KOPT-K1 (cell line): Measurements from ENCODE around the gene GPR119.
"Not testable (repeated sequence)": the region's sequence is repeated elsewhere in the genome, so short reads cannot be mapped to it uniquely, and the experiment has no call there.

Experiments
- H3K27ac ChIP-seq: fragments of 200-600 bp; sonication (generic); 2 replicates; pipeline ENCODE4 v1.5.1; 2016; ENCODE audit warnings: antibody characterized with exemption, mild to moderate bottlenecking, low read depth, low read length; ENCODE audit not compliant: poor library complexity, severe bottlenecking
- H3K36me3 ChIP-seq: fragments of 200-600 bp; sonication (generic); 2 replicates; pipeline ENCODE4 v1.5.1; 2017; ENCODE audit warnings: antibody characterized with exemption, mild to moderate bottlenecking, low read length, moderate library complexity; ENCODE audit not compliant: insufficient read depth
- H3K9me3 ChIP-seq: fragments of 200-600 bp; sonication (generic); 2 replicates; pipeline ENCODE4 v1.5.1; 2017; ENCODE audit warnings: antibody characterized with exemption, low read length, mild to moderate bottlenecking; ENCODE audit not compliant: insufficient read depth, poor library complexity, severe bottlenecking

Gene GPR119

DNA sequence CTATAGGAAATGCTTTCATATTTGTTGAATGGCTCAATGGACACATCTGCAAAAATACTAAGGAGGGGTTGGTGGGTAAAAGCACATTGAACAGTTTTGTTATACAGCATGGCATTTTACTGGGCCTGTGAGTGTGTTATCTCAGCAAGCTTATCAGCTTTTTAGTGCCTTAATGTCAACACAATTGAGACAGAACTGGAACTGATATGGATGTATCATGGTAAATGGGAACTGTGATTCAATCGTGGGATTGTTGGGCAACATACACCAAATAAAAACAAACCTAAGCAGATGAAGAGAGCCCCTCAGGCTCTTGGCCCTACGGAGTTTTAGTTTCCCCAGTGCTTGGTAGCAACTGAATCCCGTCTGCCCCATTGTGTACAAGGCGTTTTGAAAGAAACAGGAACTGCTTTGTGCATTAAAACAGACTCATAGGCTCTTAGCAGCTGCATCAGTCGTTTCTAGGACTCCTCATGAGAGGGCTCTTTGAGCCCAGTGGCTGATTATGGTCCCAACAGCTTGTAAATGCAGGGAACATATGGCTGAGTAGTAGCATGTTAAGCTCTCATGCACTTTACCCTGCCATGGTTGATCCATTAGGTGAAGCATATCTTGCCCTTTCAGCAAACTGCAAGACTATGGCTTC is 7.3 kb downstream of the GPR119 start:
- no peak overlapping the region for H3K27ac ChIP-seq
- no peaks in the 10 kb centered on the region; the same call in 1 of the 2 replicates for H3K36me3 ChIP-seq
- H3K9me3 ChIP-seq, result no peaks in the 10 kb centered on the region

DNA sequence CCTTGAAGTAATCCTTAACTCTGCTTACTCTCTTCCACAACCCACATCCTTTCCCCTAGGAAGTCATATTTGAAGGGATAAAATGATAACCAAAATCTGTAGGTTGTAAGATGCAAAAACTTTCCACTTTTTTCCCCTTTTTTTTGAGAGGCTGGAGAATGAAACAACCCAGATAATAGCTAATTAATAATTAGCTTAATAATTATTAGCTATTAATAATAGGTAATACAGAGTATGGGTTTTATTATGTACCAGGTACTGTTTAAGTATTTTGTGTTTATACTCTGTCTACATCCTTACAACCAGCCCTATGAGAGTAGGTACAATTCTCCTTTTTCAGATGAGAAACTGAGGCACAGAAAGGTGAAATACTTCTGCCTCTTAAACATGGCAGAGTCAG is 9.4 kb downstream of the GPR119 start:
- no peaks in the 10 kb centered on the region for H3K9me3 ChIP-seq
- H3K27ac ChIP-seq, result no peak overlapping the region
- H3K36me3 ChIP-seq, result peaks cover 6% of the 10 kb centered on the region; the same call in 1 of the 2 replicates

DNA sequence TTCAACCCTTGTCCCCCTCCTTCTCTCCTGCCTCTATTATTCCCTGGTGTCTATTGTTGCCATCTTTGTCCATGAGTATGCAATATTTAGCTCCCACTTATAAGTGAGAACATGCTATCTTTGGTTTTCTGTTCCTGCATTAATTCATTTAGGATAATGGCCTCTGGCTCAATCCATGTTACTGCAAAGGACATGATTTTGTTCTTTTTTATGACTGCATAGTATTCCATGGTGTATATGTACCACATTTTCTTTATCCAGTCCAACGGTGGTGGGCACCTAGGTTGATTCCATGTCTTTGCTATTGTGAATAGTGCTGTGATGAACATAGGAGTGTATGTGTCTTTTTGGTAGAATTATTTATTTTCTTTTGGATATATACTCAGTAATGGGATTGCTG is 33.4 kb downstream of the GPR119 start:
- H3K36me3 ChIP-seq, result peaks cover 33% of the 10 kb centered on the region
- H3K9me3 ChIP-seq, H3K27ac ChIP-seq: not testable (repeated sequence)

DNA sequence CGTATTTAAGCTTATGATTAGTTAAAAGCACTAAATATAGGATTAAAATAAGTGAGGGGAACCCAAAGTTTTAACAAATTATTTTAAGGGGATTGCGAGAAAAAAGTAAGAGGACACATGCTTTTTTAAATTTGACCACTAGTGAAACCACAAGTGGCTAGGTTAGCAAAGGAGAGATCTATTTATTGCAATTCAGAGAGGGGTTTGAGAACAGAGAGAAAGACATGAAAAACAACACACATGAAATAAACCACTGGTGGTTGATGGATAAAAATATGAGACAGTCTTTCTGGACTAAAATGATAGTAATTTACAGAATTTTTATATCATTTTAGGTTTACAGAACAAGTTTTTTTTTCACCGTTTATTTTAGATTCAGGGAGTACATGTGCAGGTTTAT is 33.9 kb downstream of the GPR119 start:
- H3K27ac ChIP-seq, result no peak overlapping the region
- H3K36me3 ChIP-seq, result peaks cover 33% of the 10 kb centered on the region
- no peaks in the 10 kb centered on the region for H3K9me3 ChIP-seq

DNA sequence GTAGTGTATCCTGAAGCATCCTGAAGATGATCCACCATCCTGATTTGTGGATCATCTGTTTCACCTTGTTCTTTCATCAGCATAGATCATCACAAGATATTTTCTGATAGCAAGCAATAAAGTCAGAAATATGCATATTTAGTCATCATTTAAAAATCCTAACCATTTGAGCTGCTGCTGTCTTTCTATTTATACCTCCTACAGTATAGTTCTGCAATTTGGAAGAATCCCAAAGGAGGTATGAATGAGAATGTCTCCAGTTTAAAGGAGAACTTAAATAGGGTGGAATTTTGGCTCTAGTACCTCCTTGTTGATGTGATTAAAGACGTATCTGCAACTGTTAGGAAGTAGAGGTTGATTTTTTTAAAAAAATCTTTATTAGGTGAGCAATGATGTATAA is 38.2 kb downstream of the GPR119 start:
- Histone ChIP-seq H3K27ac (no peak overlapping the region), H3K9me3 (no peaks in the 10 kb centered on the region), H3K36me3 (peaks cover 30% of the 10 kb centered on the region)

DNA sequence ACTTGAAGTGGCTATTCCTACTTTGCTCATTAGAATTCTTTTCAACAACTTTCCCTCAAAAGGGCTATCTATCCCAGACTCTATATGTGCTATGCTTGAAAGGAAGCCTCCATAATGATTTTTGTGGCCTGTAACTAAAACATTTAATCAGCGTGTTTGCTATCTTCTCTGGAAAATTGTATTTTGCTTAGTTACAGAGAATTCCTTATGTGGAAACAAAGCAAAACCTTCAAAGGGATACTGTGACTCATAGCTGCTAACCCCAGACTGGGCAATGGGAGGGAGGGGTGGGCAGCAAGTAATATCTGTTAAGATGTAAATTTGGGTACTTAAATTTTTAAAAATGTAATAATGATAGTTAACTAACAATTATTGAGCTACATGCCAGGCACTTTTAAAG is 42.1 kb downstream of the GPR119 start:
- no peak overlapping the region for H3K27ac ChIP-seq
- H3K36me3 ChIP-seq, result no peaks in the 10 kb centered on the region; the same call in 1 of the 2 replicates
- H3K9me3 ChIP-seq, result no peaks in the 10 kb centered on the region

DNA sequence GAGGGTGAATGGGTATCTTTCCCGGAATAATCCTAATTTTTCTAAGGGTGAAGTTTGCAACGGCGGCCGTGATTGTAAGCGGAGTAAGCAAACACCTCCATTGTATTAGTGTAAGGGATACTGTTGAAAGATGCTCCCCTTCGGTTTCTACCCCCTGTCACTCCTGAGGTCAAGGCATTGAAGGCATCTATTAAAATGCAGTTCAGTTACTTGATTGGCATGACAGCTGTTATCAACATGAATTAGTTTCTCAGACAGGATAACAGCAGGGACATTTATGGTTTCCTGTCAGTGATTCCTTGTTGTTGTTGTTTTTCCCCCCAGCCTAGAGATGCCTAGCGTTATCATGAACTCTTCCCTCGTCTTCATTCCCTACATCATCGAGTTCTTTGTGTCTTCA is 45.2 kb downstream of the GPR119 start:
- Histone ChIP-seq H3K36me3 (no peaks in the 10 kb centered on the region), H3K27ac (peak overlapping the region; percentile 92)

DNA sequence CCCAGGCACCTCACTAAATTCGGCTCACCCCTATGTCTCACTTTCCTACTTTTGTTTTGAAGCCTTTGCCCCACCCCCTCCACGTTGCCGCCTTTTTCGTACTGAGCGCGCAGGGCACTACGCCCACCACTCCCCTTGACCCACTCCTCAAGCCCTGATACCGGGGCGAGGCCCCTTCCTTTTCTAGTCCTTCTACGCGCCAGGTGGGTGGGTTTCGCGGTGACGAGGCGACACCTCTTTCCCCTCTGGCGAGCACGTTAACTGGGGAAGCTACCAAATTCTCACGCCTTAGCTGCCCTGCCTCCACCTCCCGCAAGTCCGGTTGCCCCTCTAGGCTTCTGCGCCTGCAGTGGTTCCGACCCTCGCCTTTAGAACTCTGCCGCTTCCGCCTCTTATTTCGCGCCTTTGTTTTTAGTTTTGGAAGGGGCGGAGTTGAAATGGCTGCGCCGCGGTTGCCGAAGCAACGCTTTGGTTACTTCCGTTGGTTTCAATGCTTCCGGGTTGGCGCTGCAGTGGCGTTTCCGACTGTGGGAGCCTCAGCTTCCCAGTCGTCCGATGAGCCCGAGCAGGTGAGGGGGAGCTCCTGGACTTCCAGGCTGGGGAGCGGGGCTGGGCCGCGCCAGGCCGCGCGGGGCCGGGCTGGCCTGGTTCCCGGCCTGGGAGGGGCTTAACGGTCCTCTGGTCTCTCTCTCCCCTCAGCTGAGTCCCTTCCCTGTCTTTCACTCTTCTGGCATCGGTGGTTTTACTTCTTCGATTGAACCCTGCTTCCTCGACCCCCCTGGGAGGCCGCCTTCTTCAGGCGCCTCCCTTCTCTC is 45.9 kb downstream of the GPR119 start, which contains the start of gene SLC25A14:
SLC25A14 (plus strand) TSS at position 512 of the 815 bp plus-strand sequence. CDS start 360 bp downstream, outside the sequence.
- H3K27ac ChIP-seq, result peak within 1 kb of the TSS; percentile 92
- no peaks in the 10 kb centered on the region for H3K9me3 ChIP-seq
- no peaks in the 10 kb centered on the region for H3K36me3 ChIP-seq

More for the DNA sequence above, 45.2 kb downstream of the GPR119 start:
- H3K9me3 ChIP-seq, result no peaks in the 10 kb centered on the region

DNA sequence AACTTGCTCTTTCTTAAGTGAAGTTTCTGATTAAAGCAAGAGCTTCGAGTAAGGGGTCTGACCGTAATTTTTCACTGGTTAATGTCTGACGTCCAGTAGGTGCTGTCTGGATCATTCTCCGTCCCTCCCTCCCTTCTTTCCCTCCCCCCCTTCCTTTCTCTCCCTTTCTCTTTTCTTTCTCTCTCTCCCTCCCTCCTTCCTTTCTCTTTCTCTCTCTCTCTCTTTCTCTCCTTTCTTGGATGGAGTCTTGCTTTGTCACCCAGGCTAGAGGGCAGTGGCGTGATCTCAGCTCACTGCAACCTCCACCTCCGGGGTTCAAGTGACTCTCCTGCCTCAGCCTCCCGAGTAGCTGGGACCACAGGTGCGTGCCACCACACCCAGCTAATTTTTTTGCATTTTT is 46.6 kb downstream of the GPR119 start:
- peak overlapping the region; percentile 92 for H3K27ac ChIP-seq
- not testable (repeated sequence) for H3K36me3 ChIP-seq, H3K9me3 ChIP-seq

DNA sequence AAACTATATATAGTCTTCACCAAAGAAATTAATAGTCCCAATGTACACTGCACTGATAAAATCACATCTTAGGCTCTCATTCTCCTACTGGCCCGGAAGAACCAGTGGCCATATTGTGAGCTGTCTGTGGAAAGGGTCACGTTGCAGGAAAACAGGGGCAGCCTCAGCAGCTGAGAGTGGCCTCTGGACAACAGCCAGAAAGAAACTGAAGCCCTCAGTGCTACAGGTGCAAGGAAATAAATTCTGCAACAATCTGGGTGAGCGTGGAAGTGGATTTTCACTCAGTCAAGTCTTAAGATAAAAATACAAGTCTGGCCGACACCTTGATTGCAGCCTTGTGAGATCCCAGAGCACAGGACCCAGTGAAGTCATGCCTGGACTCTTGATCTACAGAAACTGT is 48.9 kb downstream of the GPR119 start:
- no peak overlapping the region for H3K27ac ChIP-seq
- no peaks in the 10 kb centered on the region for H3K36me3 ChIP-seq
- no peaks in the 10 kb centered on the region for H3K9me3 ChIP-seq
